HL-60/S4 treated with retinoic acid at 250 ng/mL for 4 days and 3 days (cell line): ENCODE measurements around the gene CCDC141.

Source experiments
- in situ Hi-C: fragments of 300-500 bp; cut with MboI; formaldehyde crosslinking; loops from 2 replicates; pipeline ENCODE4 v1.7.0; 2022; ENCODE audit warnings: low sequenced_read_pairs

CCDC141 gene

GRCh38 chr2:178877874-178878273, 172.1 kb downstream of the CCDC141 start:
- in situ Hi-C loops: no loop called here

GRCh38 chr2:178874529-178875240, 175.3 kb downstream of the CCDC141 start:
- in situ Hi-C loops: no loop called here

- in situ Hi-C loops: no loop called here
These were observed 176.0 kb downstream of the CCDC141 start for GRCh38 chr2:178873912-178874311.

- in situ Hi-C loops: no loop called here
These were observed 178.4 kb downstream of the CCDC141 start for GRCh38 chr2:178871536-178871935.

- in situ Hi-C loops: no loop called here
These were observed 179.2 kb downstream of the CCDC141 start for GRCh38 chr2:178870703-178871102.

- in situ Hi-C loops: no loop called here
These were observed 183.9 kb downstream of the CCDC141 start for GRCh38 chr2:178865999-178866398.

GRCh38 chr2:178865146-178865936, 184.6 kb downstream of the CCDC141 start:
- in situ Hi-C loops: no loop called here

- in situ Hi-C loops: no loop called here
These were observed 185.9 kb downstream of the CCDC141 start for GRCh38 chr2:178863856-178864620.

GRCh38 chr2:178863130-178863855, 186.6 kb downstream of the CCDC141 start:
- in situ Hi-C loops: no loop called here

GRCh38 chr2:178860551-178860950, 189.4 kb downstream of the CCDC141 start:
- in situ Hi-C loops: no loop called here

- in situ Hi-C loops: no loop called here
These were observed 190.2 kb downstream of the CCDC141 start for GRCh38 chr2:178859730-178860129.

- in situ Hi-C loops: no loop called here
These were observed 190.9 kb downstream of the CCDC141 start for GRCh38 chr2:178858896-178859625.

GRCh38 chr2:178855151-178855550, 194.8 kb downstream of the CCDC141 start:
- in situ Hi-C loops: no loop called here

- in situ Hi-C loops: no loop called here
These were observed 201.6 kb downstream of the CCDC141 start for GRCh38 chr2:178848335-178848734.

- in situ Hi-C loops: no loop called here
These were observed 203.5 kb downstream of the CCDC141 start for GRCh38 chr2:178846458-178846802.

- in situ Hi-C loops: no loop called here
These were observed 204.1 kb downstream of the CCDC141 start for GRCh38 chr2:178845566-178846457.

- in situ Hi-C loops: no loop called here
These were observed 205.2 kb downstream of the CCDC141 start for GRCh38 chr2:178844701-178845100.

GRCh38 chr2:178844269-178844668, 205.7 kb downstream of the CCDC141 start:
- in situ Hi-C loops: no loop called here

- in situ Hi-C loops: no loop called here
These were observed 206.2 kb downstream of the CCDC141 start for GRCh38 chr2:178843697-178844096.
